WTC11 (cell line): ENCODE measurements around the gene IQCE. TPM values are rescaled to one million over a fixed set of nuclear protein-coding genes. Genes with fewer than 3 reads are reported as not detected.
A peak's percentile ranks its signal among the peaks of the same experiment; 100 is the strongest.

Experiments used
- ATAC-seq: fragments of 200-7000 bp; cut with Tn5 transposase; 2 replicates; pipeline ENCODE4 v1.10.0; 2021; ENCODE audit warnings: mild to moderate bottlenecking, moderate library complexity
- CTCF ChIA-PET: fragments of 300-600 bp; sonication (Branson Sonifier 250); formaldehyde crosslinking; loops from one replicate; lab custom pipeline; 2021; ENCODE audit warnings: antibody characterized with exemption; lab: Charles Lee
- POLR2A ChIA-PET: fragments of 350-600 bp; sonication (Branson Sonifier 250); formaldehyde crosslinking; loops from one replicate; lab custom pipeline; 2021; ENCODE audit warnings: antibody characterized with exemption; lab: Charles Lee
- DNase-seq: peaks from one replicate; pipeline ENCODE4 v3.0.0; 2021; ENCODE audit warnings: low spot score
- H3K27ac Mint-ChIP-seq: 2 replicates; pipeline ENCODE4 v1.8.0; 2021; ENCODE audit warnings: mixed read lengths
- H3K27me3 Mint-ChIP-seq: 2 replicates; pipeline ENCODE4 v1.8.0; 2021; ENCODE audit warnings: low read depth, mild to moderate bottlenecking, moderate library complexity, mixed read lengths
- H3K36me3 Mint-ChIP-seq: 2 replicates; pipeline ENCODE4 v1.8.0; 2021; ENCODE audit warnings: mixed read lengths
- H3K4me1 Mint-ChIP-seq: 2 replicates; pipeline ENCODE4 v1.8.0; 2022; ENCODE audit warnings: mixed read lengths
- H3K4me3 Mint-ChIP-seq: 2 replicates; pipeline ENCODE4 v1.8.0; 2021; ENCODE audit warnings: mild to moderate bottlenecking, moderate library complexity, mixed read lengths
- H3K9me3 Mint-ChIP-seq: 2 replicates; pipeline ENCODE4 v1.8.0; 2021; ENCODE audit warnings: mixed read lengths
- CREB1 ChIP-seq: sonication (generic); formaldehyde crosslinking; IDR thresholded peaks from 2 replicates; pipeline ENCODE4 v1.8.0; 2023; ENCODE audit warnings: mild to moderate bottlenecking, missing genetic modification reagents
- E2F1 ChIP-seq: sonication (generic); formaldehyde crosslinking; IDR thresholded peaks from 2 replicates; pipeline ENCODE4 v1.8.0; 2022; ENCODE audit warnings: mild to moderate bottlenecking, missing genetic modification reagents
- FOXP1 ChIP-seq: sonication (generic); formaldehyde crosslinking; IDR thresholded peaks from 2 replicates; pipeline ENCODE4 v1.8.0; 2022; ENCODE audit warnings: missing genetic modification reagents, mild to moderate bottlenecking, moderate library complexity, borderline replicate concordance
- GTF2I ChIP-seq: fragments of 250-450 bp; sonication (Bioruptor Pico); conservative IDR thresholded peaks from 2 replicates; pipeline ENCODE4 v1.4.0; 2021; ENCODE audit warnings: mild to moderate bottlenecking
- IRF1 ChIP-seq: sonication (generic); formaldehyde crosslinking; IDR thresholded peaks from 2 replicates; pipeline ENCODE4 v1.8.0; 2023; ENCODE audit warnings: missing genetic modification reagents
- JAZF1 ChIP-seq: fragments of 250-450 bp; sonication (Bioruptor Pico); IDR thresholded peaks from 2 replicates; pipeline ENCODE4 v1.9.0; 2021; ENCODE audit warnings: moderate library complexity, mild to moderate bottlenecking, inconsistent platforms
- OVOL2 ChIP-seq: fragments of 250-450 bp; sonication (Bioruptor Pico); IDR thresholded peaks from 2 replicates; pipeline ENCODE4 v1.9.0; 2021; ENCODE audit warnings: mild to moderate bottlenecking, borderline replicate concordance
- PRDM15 ChIP-seq: sonication (generic); formaldehyde crosslinking; IDR thresholded peaks from 2 replicates; pipeline ENCODE4 v1.8.0; 2022; ENCODE audit warnings: missing genetic modification reagents
- RELA ChIP-seq: sonication (generic); formaldehyde crosslinking; IDR thresholded peaks from 2 replicates; pipeline ENCODE4 v1.8.1; 2022; ENCODE audit warnings: missing genetic modification reagents, mild to moderate bottlenecking, borderline replicate concordance
- SMAD4 ChIP-seq: sonication (generic); formaldehyde crosslinking; IDR thresholded peaks from 2 replicates; pipeline ENCODE4 v1.8.0; 2022; ENCODE audit warnings: mild to moderate bottlenecking, missing genetic modification reagents
- STAT6 ChIP-seq: sonication (generic); formaldehyde crosslinking; conservative IDR thresholded peaks from 2 replicates; pipeline ENCODE4 v1.8.1; 2023; ENCODE audit warnings: mild to moderate bottlenecking, low read depth, missing genetic modification reagents, moderate library complexity
- TCF7 ChIP-seq: sonication (generic); formaldehyde crosslinking; IDR thresholded peaks from 2 replicates; pipeline ENCODE4 v1.8.0; 2022; ENCODE audit warnings: mild to moderate bottlenecking, low read depth, missing genetic modification reagents, moderate library complexity
- TP53 ChIP-seq: sonication (generic); formaldehyde crosslinking; IDR thresholded peaks from 2 replicates; pipeline ENCODE4 v1.8.1; 2023; ENCODE audit warnings: mild to moderate bottlenecking, missing genetic modification reagents
- USF1 ChIP-seq: sonication (generic); formaldehyde crosslinking; IDR thresholded peaks from 2 replicates; pipeline ENCODE4 v1.8.0; 2022; ENCODE audit warnings: mild to moderate bottlenecking, missing genetic modification reagents
- USF2 ChIP-seq: sonication (generic); formaldehyde crosslinking; IDR thresholded peaks from 2 replicates; pipeline ENCODE4 v1.8.1; 2023; ENCODE audit warnings: mild to moderate bottlenecking, missing genetic modification reagents, moderate library complexity
- ZNF121 ChIP-seq: sonication (generic); formaldehyde crosslinking; IDR thresholded peaks from 2 replicates; pipeline ENCODE4 v1.8.0; 2023; ENCODE audit warnings: missing genetic modification reagents
- ZNF219 ChIP-seq: sonication (generic); formaldehyde crosslinking; IDR thresholded peaks from 2 replicates; pipeline ENCODE4 v1.8.0; 2023; ENCODE audit warnings: missing genetic modification reagents, mild to moderate bottlenecking, borderline replicate concordance
- ZNF263 ChIP-seq: sonication (generic); formaldehyde crosslinking; IDR thresholded peaks from 2 replicates; pipeline ENCODE4 v1.8.1; 2022; ENCODE audit warnings: low read depth, mild to moderate bottlenecking, moderate library complexity, missing genetic modification reagents
- ZNF423 ChIP-seq: fragments of 250-450 bp; sonication (Bioruptor Pico); IDR thresholded peaks from 2 replicates; pipeline ENCODE4 v2.1.2; 2022; ENCODE audit warnings: mild to moderate bottlenecking, moderate library complexity
- ZNF532 ChIP-seq: fragments of 250-450 bp; sonication (Bioruptor Pico); IDR thresholded peaks from 2 replicates; pipeline ENCODE4 v1.9.0; 2021; ENCODE audit warnings: mild to moderate bottlenecking, borderline replicate concordance
- ZNF671 ChIP-seq: fragments of 250-450 bp; sonication (Bioruptor Pico); IDR thresholded peaks from 2 replicates; pipeline ENCODE4 v1.8.0; 2021; ENCODE audit warnings: mild to moderate bottlenecking
- ZSCAN18 ChIP-seq: fragments of 250-450 bp; sonication (Bioruptor Pico); IDR thresholded peaks from 2 replicates; pipeline ENCODE4 v2.1.2; 2022; ENCODE audit warnings: mild to moderate bottlenecking, moderate library complexity
- total RNA-seq: library from RNA; stranded (reverse); gene quantifications from 3 replicates; pipeline ENCODE4 v1.2.3, GENCODE V29; 2021

Gene IQCE
- total RNA-seq, 1 experiment from 2014 or later = 4.4 TPM

GRCh38 chr7:2570021-2570420 is 11.2 kb downstream of the IQCE start (continued):
- TF ChIP-seq ZNF532 (CRISPR knock-in tag) = no peak
- no peak for TF ChIP-seq USF1
- no peak for TF ChIP-seq ZNF263 (CRISPR knock-in tag)
- no peak for TF ChIP-seq ZNF671 (CRISPR knock-in tag)
- no peak for TF ChIP-seq TCF7
- TF ChIP-seq CREB1 = no peak
- no peak for TF ChIP-seq GTF2I (CRISPR knock-in tag)
- no peak for TF ChIP-seq E2F1 (CRISPR knock-in tag)
- no peak for TF ChIP-seq STAT6 (CRISPR knock-in tag)
- no peak for TF ChIP-seq FOXP1
- TF ChIP-seq IRF1 (CRISPR knock-in tag) = no peak
- no peak for TF ChIP-seq ZNF423 (CRISPR knock-in tag)
- TF ChIP-seq ZNF121 (CRISPR knock-in tag) = no peak
- no peak for TF ChIP-seq RELA (CRISPR knock-in tag)
- no peak for TF ChIP-seq TP53 (CRISPR knock-in tag)
- TF ChIP-seq JAZF1 (CRISPR knock-in tag) = no peak
- no peak for TF ChIP-seq ZNF219 (CRISPR knock-in tag)

- peak overlapping the region; percentile 47; the same call in 1 of the 2 replicates for H3K27ac Mint-ChIP-seq
- TF ChIP-seq OVOL2 (CRISPR knock-in tag) (no peak), USF2 (no peak), PRDM15 (no peak), SMAD4 (CRISPR knock-in tag) (no peak), ZSCAN18 (no peak)
- TF ChIP-seq, all 79 proteins: peak for 0
- Mint-ChIP-seq H3K9me3 (no peaks in the 10 kb centered on the region), H3K27me3 (no peaks in the 10 kb centered on the region), H3K36me3 (no peaks in the 10 kb centered on the region), H3K4me1 (peaks cover 9% of the 10 kb centered on the region), H3K4me3 (no peak overlapping the region)
- DNase-seq (no peak), ATAC-seq (no peak)
- POLR2A ChIA-PET = no interaction called here
- CTCF ChIA-PET = no interaction called here
Measured at GRCh38 chr7:2571409-2571808, 12.6 kb downstream of the IQCE start.
